DOHH2 (cell line): ENCODE results near the gene IGFL2.

Experiments used
- EZH2phosphoT487 ChIP-seq: fragments of 200-600 bp; sonication (generic); IDR thresholded peaks from 2 replicates; pipeline ENCODE4 v1.6.1; 2017; ENCODE audit warnings: borderline replicate concordance, mild to moderate bottlenecking, antibody characterized with exemption, low read length, moderate library complexity, mixed read lengths
- TF ChIP-seq, protein P1 (sequence below): fragments of 200-600 bp; sonication (generic); IDR thresholded peaks from one replicate; pipeline ENCODE4 v1.5.1; 2014; ENCODE audit warnings: antibody characterized with exemption, mild to moderate bottlenecking, low read depth, low read length; ENCODE audit not compliant: poor library complexity, severe bottlenecking

- TF ChIP-seq, protein P1, sequence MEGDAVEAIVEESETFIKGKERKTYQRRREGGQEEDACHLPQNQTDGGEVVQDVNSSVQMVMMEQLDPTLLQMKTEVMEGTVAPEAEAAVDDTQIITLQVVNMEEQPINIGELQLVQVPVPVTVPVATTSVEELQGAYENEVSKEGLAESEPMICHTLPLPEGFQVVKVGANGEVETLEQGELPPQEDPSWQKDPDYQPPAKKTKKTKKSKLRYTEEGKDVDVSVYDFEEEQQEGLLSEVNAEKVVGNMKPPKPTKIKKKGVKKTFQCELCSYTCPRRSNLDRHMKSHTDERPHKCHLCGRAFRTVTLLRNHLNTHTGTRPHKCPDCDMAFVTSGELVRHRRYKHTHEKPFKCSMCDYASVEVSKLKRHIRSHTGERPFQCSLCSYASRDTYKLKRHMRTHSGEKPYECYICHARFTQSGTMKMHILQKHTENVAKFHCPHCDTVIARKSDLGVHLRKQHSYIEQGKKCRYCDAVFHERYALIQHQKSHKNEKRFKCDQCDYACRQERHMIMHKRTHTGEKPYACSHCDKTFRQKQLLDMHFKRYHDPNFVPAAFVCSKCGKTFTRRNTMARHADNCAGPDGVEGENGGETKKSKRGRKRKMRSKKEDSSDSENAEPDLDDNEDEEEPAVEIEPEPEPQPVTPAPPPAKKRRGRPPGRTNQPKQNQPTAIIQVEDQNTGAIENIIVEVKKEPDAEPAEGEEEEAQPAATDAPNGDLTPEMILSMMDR, result no peak
- no peak for TF ChIP-seq EZH2phosphoT487
These were observed 31.2 kb downstream of the IGFL2 start for GRCh38 chr19:46179076-46179759.
